Neuronal stem cell (in vitro differentiated cells): ENCODE data around the gene IGF1R.

ENCODE experiments used
- DNase-seq: peaks from one replicate; pipeline ENCODE4 v3.0.0-alpha.2; 2013; ENCODE audit warnings: low spot score
- H2AFZ ChIP-seq: one replicate; pipeline ENCODE4 v1.6.1; 2013; ENCODE audit warnings: mild to moderate bottlenecking, low read length, inconsistent platforms
- H2AK5ac ChIP-seq: 2 replicates; pipeline ENCODE4 v1.6.1; 2013; ENCODE audit warnings: low read depth, mild to moderate bottlenecking, inconsistent platforms, low read length, moderate library complexity, mixed read lengths
- H2BK120ac ChIP-seq: 2 replicates; pipeline ENCODE4 v1.6.1; 2013; ENCODE audit warnings: low read depth, mild to moderate bottlenecking, inconsistent platforms, low read length, moderate library complexity, mixed read lengths
- H2BK12ac ChIP-seq: one replicate; pipeline ENCODE4 v1.6.1; 2013; ENCODE audit warnings: low read length, inconsistent platforms
- H2BK15ac ChIP-seq: 2 replicates; pipeline ENCODE4 v1.6.1; 2013; ENCODE audit warnings: mild to moderate bottlenecking, low read length, inconsistent platforms, mixed read lengths
- H2BK5ac ChIP-seq: one replicate; pipeline ENCODE4 v1.6.1; 2013; ENCODE audit warnings: inconsistent platforms, mild to moderate bottlenecking, low read length, moderate library complexity
- H3K14ac ChIP-seq: one replicate; pipeline ENCODE4 v1.6.1; 2013; ENCODE audit warnings: low read length, inconsistent platforms
- H3K18ac ChIP-seq: 2 replicates; pipeline ENCODE4 v1.6.1; 2013; ENCODE audit warnings: low read length, inconsistent platforms
- H3K23ac ChIP-seq: 2 replicates; pipeline ENCODE4 v1.6.1; 2013; ENCODE audit warnings: low read depth, mild to moderate bottlenecking, mixed read lengths, low read length, inconsistent platforms; ENCODE audit not compliant: poor library complexity
- H3K27ac ChIP-seq: replicated peaks from 3 replicates; pipeline ENCODE4 v1.5.1; 2013; ENCODE audit warnings: low read length, inconsistent platforms
- H3K27me3 ChIP-seq, 3 experiments: 2 replicates each; pipeline ENCODE4 v1.6.1; 2013; ENCODE audit warnings: low read length in 3 of 3, mild to moderate bottlenecking in 2 of 3, inconsistent platforms in 1 of 3, low read depth in 1 of 3, mixed read lengths in 1 of 3, moderate library complexity in 1 of 3; ENCODE audit not compliant: control insufficient read depth in 3 of 3, insufficient read depth in 3 of 3
- H3K36me3 ChIP-seq, 2 donors: replicated peaks in 1 of 2; 2 replicates each; pipeline ENCODE4 v1.6.1; 2013; ENCODE audit warnings: low read length in 2 of 2; ENCODE audit not compliant: control insufficient read depth in 2 of 2, insufficient read depth in 2 of 2
- H3K4ac ChIP-seq: 2 replicates; pipeline ENCODE4 v1.6.1; 2013; ENCODE audit warnings: inconsistent platforms, mild to moderate bottlenecking, low read length, moderate library complexity
- H3K4me1 ChIP-seq, 2 donors: 1 replicate in 1 of 2; 2 replicates in 1 of 2; pipeline ENCODE4 v1.6.1; 2013; ENCODE audit warnings: low read length in 2 of 2, low read depth in 1 of 2; ENCODE audit not compliant: control insufficient read depth in 2 of 2, insufficient read depth in 1 of 2
- H3K4me2 ChIP-seq: one replicate; pipeline ENCODE4 v1.6.1; 2013; ENCODE audit warnings: mild to moderate bottlenecking, low read length, inconsistent platforms; ENCODE audit not compliant: insufficient read depth, poor library complexity, severe bottlenecking
- H3K4me3 ChIP-seq, 2 donors: 2 replicates each; pipeline ENCODE4 v1.5.1; 2013; ENCODE audit warnings: low read length in 2 of 2, mild to moderate bottlenecking in 2 of 2, inconsistent platforms in 1 of 2, moderate library complexity in 1 of 2
- H3K79me1 ChIP-seq: one replicate; pipeline ENCODE4 v1.6.1; 2013; ENCODE audit warnings: low read depth, mild to moderate bottlenecking, inconsistent platforms, low read length, moderate library complexity
- H3K9ac ChIP-seq: one replicate; pipeline ENCODE4 v1.6.1; 2013; ENCODE audit warnings: mild to moderate bottlenecking, low read depth, low read length, inconsistent platforms; ENCODE audit not compliant: poor library complexity
- H3K9me3 ChIP-seq, 2 donors: replicated peaks in 1 of 2; 2 replicates each; pipeline versions ENCODE3 to v1.6.1; 2013; ENCODE audit warnings: low read length in 2 of 2, mild to moderate bottlenecking in 2 of 2, inconsistent platforms in 1 of 2, low read depth in 1 of 2, mixed read lengths in 1 of 2, moderate library complexity in 1 of 2; ENCODE audit not compliant: control insufficient read depth in 2 of 2, insufficient read depth in 1 of 2
- H4K8ac ChIP-seq: one replicate; pipeline ENCODE4 v1.6.1; 2013; ENCODE audit warnings: low read depth, mild to moderate bottlenecking, inconsistent platforms, low read length, moderate library complexity
- H4K91ac ChIP-seq: one replicate; pipeline ENCODE4 v1.6.1; 2013; ENCODE audit warnings: low read length, low read depth, mild to moderate bottlenecking, inconsistent platforms; ENCODE audit not compliant: poor library complexity
- WGBS, 2 donors: extraction: QIAGEN DNeasy Blood & Tissue Kit; methylation state at CpG; one replicate each; pipeline ENCODE4 v1.1.7; 2013; ENCODE audit warnings: missing lambda C conversion rate in 2 of 2, mixed read lengths in 1 of 2; ENCODE audit not compliant: insufficient read length in 2 of 2, insufficient replicate concordance in 1 of 2; ENCODE audit errors: extremely low coverage in 2 of 2; 5-methylcytosine and 5-hydroxymethylcytosine counted together

Gene IGF1R

GRCh38 chr15:98745179-98745578 lies 96.8 kb downstream of the IGF1R start:
- H3K27ac ChIP-seq = no peak overlapping the region

GRCh38 chr15:98745650-98746374 lies 97.5 kb downstream of the IGF1R start:
- H2BK15ac ChIP-seq = no peak overlapping the region
- no peak overlapping the region for H3K4me3 ChIP-seq
- H3K79me1 ChIP-seq = peaks cover 7% of the 10 kb centered on the region
- H2BK120ac ChIP-seq = no peak overlapping the region
- no peak overlapping the region for H2BK5ac ChIP-seq
- no peak overlapping the region for H2BK12ac ChIP-seq
- H3K27ac ChIP-seq = no peak overlapping the region
- H3K27me3 ChIP-seq = no peaks in the 10 kb centered on the region
- no peaks in the 10 kb centered on the region for H3K9me3 ChIP-seq
- no peak overlapping the region for H3K18ac ChIP-seq
- peaks cover 5 to 6% of the 10 kb centered on the region in 2 donors for H3K4me1 ChIP-seq
- no CpG with 5 or more reads among the region's 10 CpGs for WGBS, 2 donors
- H3K9ac ChIP-seq = no peak overlapping the region
- H4K91ac ChIP-seq = no peak overlapping the region
- DNase-seq = no peak
- no peak overlapping the region for H3K14ac ChIP-seq
- H3K23ac ChIP-seq = no peak overlapping the region
- H2AK5ac ChIP-seq = no peak overlapping the region
- no peak overlapping the region for H3K4ac ChIP-seq
- H2AFZ ChIP-seq = no peak overlapping the region
- no peak overlapping the region for H4K8ac ChIP-seq
- no peak overlapping the region for H3K4me2 ChIP-seq
- no peaks in the 10 kb centered on the region for H3K36me3 ChIP-seq

More at GRCh38 chr15:98745179-98745578, 96.8 kb downstream of the IGF1R start:
- Histone ChIP-seq H3K36me3 (no peaks in the 10 kb centered on the region), H3K9me3 (no peaks in the 10 kb centered on the region), H2BK5ac (no peak overlapping the region), H4K8ac (no peak overlapping the region), H2AFZ (no peak overlapping the region), H3K14ac (no peak overlapping the region), H3K9ac (no peak overlapping the region), H3K4me1 (peaks cover 5 to 6% of the 10 kb centered on the region in 2 donors), H3K4ac (no peak overlapping the region), H3K27me3 (no peaks in the 10 kb centered on the region), H3K4me3 (no peak overlapping the region), H3K23ac (no peak overlapping the region), H3K79me1 (peaks cover 7% of the 10 kb centered on the region), H2BK12ac (no peak overlapping the region), H3K18ac (no peak overlapping the region), H3K4me2 (no peak overlapping the region), H2BK120ac (no peak overlapping the region), H4K91ac (no peak overlapping the region), H2AK5ac (no peak overlapping the region), H2BK15ac (no peak overlapping the region)
- no peak for DNase-seq
- no CpG with 5 or more reads among the region's 3 CpGs for WGBS, 2 donors

DNA sequence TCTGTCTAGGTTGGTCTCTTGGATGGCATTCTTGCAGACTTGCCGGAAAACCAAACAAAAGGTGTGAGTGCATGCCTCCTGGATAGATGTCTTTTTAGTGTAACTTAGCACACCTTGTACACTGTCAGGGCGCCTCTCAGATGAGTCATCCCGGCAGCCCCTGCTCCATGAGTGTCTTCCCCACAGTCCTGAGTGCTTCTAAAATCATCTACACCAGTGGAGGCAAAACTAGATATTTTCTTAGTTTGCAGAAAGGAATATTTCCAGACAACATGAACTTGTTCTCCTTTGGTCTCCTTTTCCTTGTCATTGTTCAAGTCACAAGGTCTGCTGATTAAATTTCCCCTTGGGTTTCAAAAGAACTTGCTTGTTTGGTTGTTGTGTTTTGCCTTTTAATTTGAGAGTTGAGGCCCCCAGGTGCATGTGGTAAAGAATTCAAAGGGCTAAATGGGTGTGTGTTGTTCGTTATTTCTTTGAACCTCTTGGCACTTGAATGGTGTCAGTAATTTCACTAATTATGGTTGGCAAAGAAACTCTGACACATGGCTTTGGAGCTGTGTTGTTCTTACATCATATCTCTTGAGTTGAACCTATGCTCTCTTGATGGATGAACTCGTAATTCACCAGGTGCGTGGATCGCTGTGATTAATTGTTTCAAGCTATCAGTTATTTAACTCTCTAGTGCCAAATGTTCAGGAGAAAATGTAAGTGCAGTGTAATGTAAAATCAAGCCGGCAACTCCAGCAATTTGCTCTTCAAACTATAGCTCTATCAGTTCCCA lies 98.2 kb downstream of the IGF1R start:
- Histone ChIP-seq H3K36me3 (no peaks in the 10 kb centered on the region), H2BK120ac (no peak overlapping the region), H3K9ac (no peak overlapping the region), H2BK12ac (no peak overlapping the region), H3K9me3 (no peaks in the 10 kb centered on the region), H3K27ac (no peak overlapping the region), H3K27me3 (no peaks in the 10 kb centered on the region), H3K18ac (no peak overlapping the region), H4K8ac (no peak overlapping the region), H3K4me2 (no peak overlapping the region), H3K79me1 (peaks cover 7% of the 10 kb centered on the region), H2BK5ac (no peak overlapping the region), H2AFZ (no peak overlapping the region), H3K4me1 (peaks cover 5 to 6% of the 10 kb centered on the region in 2 donors), H3K4ac (no peak overlapping the region), H3K4me3 (no peak overlapping the region), H2AK5ac (no peak overlapping the region), H4K91ac (no peak overlapping the region), H3K23ac (no peak overlapping the region), H2BK15ac (no peak overlapping the region), H3K14ac (no peak overlapping the region)
- no CpG with 5 or more reads among the region's 8 CpGs for WGBS, 2 donors
- DNase-seq = no peak

DNA sequence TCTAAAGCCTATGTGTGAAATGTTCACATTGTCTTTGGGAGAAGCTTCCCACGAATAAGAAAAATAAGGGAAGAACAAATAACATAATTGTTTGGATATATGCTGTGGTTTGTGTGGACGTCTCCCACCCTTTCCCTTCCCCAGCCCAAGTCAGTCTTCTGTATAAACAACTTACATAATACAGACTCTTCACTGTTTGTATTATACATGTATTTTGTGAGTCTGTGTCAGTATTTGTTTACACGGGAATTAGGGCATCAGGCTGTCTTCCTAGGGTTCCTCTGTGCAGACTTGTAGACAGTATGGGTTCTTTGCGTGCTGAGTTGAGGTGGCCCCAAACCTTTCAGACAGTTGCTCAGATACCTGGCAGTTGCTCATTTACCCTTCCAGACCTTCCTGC lies 103.4 kb downstream of the IGF1R start:
- Histone ChIP-seq H2BK5ac (no peak overlapping the region), H4K8ac (no peak overlapping the region), H3K27ac (no peak overlapping the region), H3K27me3 (no peaks in the 10 kb centered on the region), H3K4me1 (peaks cover 7 to 10% of the 10 kb centered on the region in 2 donors), H2BK120ac (no peak overlapping the region), H2BK12ac (no peak overlapping the region), H3K4ac (no peak overlapping the region), H3K9ac (no peak overlapping the region), H3K36me3 (no peaks in the 10 kb centered on the region), H3K23ac (no peak overlapping the region), H3K4me2 (no peak overlapping the region), H2BK15ac (no peak overlapping the region), H2AK5ac (no peak overlapping the region), H3K18ac (peak overlapping the region; percentile 28), H3K9me3 (no peaks in the 10 kb centered on the region), H4K91ac (no peak overlapping the region), H3K4me3 (no peak overlapping the region), H3K79me1 (peaks cover 5% of the 10 kb centered on the region), H2AFZ (no peak overlapping the region), H3K14ac (no peak overlapping the region)
- no CpG with 5 or more reads among the region's 4 CpGs for WGBS, 2 donors
- no peak for DNase-seq
